ENCODE measurements around the gene MCU.
"Not testable (repeated sequence)": the region's sequence is repeated elsewhere in the genome, so short reads cannot be mapped to it uniquely, and the experiment has no call there.

Gene MCU

DNA sequence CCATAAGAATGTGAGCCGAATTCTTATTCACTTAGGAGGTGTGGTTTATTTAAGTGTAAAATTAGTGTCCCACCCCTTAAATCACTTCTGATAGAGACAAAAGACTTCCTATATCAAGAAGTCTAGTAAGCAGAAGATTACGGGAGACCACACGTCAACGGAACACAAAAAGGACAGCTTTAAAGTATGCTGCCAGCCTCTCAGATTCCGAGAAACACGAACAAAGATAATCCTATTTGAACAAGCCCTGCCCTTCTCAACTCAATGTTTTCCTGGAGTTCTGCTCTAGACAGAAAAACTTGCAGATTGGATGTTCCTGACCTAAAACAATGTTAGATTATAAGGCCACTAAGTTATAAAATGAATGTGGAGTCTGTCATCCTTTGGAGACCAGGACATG, 4.9 kb upstream of the MCU start:
- DNase-seq, result no peak

- no peak for DNase-seq
Measured at GRCh38 chr10:72688208-72688651, 3.7 kb upstream of the MCU start.

DNA sequence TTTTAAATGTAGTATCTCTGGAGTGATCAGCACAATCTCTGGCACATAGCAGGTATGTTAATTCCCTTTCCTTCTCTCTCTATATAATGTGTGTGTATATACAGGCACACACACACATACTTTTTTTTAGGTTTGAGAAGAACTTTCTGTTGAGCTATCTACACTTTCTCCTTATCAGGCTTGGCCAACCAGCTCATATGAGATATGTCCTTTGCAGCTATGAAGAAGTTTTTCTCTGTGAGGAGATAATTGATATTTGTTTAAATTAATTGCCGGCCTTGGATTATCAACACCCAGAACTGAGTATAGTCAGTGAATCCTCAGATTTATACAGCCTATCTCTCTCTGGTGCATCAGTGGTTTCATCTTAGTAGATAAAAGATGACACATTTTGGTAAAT, 2.3 kb upstream of the MCU start:
- DNase-seq, result no peak

- DNase-seq, result no peak
Measured at GRCh38 chr10:72690071-72690755, 1.7 kb upstream of the MCU start.

DNA sequence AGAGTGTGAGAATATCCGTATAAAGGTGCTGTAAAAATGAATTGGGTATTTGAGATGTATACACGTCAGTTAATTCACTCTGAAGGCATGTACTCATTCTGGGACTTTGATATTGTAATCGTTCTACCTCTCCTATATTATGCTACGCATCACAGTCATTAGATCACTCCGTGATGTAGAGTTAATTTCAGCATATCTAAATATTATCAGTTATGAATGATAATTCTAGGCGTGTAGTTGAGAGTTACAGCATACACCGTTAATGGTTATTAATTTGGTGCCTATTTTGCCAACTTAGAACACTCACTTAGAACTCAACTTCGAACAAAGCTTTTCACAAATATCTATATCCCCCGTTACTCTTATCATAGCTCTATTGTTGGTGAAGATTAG, 477 bp upstream of the MCU start:
- DNase-seq, result no peak

- no peak for DNase-seq
Measured at GRCh38 chr10:72692744-72692993, 726 bp downstream of the MCU start.

DNA sequence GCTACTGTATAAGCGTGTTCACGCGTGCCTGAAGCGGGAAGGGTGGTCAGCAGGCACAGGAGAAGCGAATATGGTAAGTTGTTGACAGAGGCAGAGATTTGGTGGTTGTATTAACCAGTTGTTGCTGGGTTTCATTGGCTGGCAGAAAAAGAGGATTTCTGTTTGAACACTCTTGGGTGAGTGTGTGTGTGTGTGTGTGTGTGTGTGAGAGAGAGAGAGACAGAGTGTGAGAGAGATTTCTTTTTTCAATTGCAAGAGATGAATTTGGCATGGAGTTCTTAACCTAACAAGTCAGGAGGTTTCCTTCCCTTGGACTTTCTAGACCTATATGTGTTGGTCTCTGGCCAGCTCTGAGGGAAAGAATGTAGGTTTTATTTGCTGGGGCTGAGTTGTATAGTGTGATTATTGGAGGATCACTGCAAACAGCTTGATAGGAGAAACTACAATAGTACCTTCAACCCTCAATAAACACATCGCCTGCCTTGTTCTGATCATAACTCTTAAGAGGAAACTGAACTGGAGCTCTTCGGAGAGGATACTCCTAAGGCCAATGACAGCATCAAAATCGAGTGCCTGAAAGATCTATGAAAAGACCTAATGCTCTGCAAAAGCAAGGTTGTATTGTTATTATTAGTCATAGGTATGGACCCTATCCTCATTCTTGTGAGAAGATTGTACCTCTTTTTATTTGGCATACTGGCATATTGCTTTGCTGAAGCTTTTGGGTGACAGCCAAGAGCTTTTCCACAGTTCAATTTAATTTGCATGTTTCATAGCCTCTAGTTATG, 1.2 kb downstream of the MCU start:
- DNase-seq, result no peak

- no peak for DNase-seq
Measured at GRCh38 chr10:72694476-72695369, 2.8 kb downstream of the MCU start.

DNA sequence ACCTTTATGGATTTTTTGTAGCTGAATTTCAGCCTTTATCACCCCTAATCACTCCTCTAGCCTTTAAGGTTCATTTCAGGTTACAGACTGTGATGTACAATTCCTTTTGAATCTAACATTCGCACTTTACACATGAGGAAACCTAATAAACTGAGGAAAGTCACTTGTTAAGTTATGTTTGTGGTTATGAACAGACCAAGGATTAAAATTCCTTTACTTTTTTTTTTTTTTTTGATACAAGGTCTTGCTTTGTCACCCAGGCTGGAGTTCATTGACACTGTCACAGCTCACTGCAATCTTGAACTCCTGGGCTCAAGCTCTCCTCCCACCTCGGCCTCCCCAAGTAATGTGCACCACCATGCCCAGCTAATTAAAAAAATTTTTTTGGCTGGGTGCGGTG, 3.6 kb downstream of the MCU start:
- DNase-seq, result no peak

GRCh38 chr10:72697716-72698115, 5.8 kb downstream of the MCU start:
- no peak for DNase-seq

DNA sequence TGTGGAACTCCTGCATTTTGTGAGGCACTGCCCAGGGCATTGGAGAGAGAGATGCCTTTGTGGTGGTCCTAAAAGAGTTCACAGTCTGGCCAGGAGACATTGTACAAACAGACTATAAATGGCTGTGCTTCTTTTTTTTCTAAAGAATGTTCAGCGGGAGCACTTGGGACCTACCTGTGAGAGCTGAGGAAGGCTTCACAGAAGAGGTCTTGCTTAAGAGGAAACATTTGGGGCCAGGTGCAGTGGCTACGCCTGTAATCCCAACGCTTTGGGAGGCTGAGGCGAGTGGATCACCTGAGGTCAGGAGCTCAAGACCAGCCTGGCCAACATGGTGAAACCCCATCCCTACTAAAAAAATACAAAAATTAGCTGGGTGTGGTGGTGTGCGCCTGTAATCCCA, 10.5 kb downstream of the MCU start:
- not testable (repeated sequence) for DNase-seq

DNA sequence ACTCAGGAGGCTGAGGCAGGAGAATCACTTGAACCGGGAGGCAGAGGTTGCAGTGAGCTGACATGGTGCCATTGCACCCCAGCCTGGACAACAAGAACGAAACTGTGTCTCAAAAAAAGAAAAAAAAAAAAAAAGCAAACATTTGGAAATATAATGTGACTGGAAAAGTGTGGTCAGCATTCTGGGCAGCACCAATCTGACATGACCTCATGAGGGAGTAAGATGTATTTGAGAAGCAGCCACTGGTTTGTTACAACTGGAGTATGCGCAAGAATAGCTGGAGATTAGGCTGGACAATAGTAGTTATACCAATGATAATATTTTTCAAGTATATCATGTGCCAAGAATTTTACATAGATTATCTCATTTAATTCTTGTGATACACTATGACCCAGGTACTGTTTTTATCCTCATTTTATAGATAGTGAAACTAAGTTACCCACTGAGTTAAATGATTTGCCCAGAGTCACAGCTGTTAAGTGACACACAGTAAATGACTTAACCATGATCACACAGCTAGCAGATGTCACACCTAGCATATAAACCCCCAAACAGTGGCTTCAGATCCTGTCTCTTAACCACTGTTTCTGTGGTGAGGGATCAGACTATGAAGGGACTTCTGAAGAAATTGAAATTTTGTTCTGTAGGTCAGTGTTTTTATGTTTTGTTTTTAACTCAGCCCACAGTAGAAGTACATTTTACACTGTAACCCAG, 11.1 kb downstream of the MCU start:
- DNase-seq, result no peak

DNA sequence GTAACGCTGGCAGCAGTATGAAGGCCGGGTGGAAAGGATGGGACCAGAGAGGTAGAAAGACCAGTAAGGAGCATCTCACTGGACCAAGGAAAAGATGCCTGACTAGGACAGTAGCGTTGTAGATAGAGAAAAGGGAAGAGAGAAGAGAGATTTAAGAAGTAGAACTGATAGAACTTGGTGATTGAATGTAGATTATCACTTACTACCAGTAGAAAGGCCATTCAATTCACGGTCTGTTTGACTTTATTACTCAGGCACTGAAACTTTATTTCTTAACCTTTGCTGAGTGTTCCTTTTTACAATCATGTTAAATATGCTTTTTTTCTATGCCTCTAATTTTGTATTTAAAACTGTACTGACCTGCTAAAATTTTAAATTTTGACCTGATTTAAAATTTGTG, 12.2 kb downstream of the MCU start:
- no peak for DNase-seq

- no peak for DNase-seq
Measured at GRCh38 chr10:72709041-72709440, 17.1 kb downstream of the MCU start.

DNA sequence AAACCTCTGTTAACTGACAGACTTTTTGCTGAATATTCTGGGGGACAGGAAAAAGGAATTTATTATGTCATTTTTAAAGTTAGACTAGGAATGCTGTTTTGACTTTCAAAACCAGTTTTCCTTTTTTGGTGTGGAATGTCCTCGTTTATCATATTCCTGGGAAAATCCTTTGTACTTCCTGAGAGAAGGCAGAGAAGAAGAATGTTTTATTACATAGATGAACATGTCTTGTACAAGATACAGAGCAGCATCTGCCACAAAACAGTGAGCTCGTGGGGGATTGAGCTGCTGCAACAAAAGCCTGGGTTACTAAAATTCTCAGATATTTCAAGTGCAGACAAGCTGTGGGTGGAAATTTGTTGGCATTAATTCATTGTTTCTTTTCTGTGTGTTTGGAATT, 20.2 kb downstream of the MCU start:
- DNase-seq, result no peak

- no peak for DNase-seq
Measured at GRCh38 chr10:72719941-72720592, 28.1 kb downstream of the MCU start.

DNA sequence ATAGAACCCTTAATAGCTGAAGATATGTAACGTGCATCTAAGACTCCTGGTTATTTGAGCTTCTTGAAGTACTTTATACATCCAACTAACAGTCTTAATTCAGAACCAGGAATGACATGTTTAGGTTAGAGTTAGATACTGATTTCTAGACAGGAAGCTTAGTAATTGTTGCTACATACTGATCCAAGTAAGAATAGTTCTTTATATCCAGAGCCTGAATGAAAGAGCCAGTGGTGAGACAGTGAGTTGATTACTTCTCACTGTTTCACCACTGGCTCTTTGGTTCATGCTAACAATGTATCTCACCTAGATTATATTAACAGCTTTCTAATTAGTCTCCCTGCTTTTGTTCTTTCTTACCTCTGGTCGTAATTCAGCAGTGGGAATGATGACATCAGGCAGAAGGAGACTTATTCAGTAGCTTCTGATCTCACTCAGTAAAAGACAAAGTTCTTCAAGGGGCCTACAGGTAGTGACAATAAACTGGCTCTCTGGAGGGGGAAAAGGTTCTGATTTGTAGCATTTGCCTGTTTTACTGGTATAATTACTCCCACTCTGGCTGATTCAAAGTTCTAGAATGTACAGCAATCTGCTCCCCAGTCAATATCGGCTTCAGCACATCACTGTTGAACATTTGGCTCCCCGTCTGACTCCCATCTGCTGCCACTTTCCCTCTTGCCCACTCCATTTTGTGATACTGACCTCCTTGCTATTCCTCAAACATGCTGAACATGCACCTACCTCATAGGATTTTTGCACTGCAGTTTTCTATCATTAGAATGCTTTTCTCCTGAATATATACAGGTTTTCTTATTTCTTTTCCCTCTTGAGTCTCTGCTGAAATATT, 29.1 kb downstream of the MCU start:
- DNase-seq, result no peak

GRCh38 chr10:72727130-72727529, 35.2 kb downstream of the MCU start:
- DNase-seq, result no peak

- DNase-seq, result no peak
Measured at GRCh38 chr10:72728462-72728861, 36.5 kb downstream of the MCU start.

- DNase-seq, result no peak
Measured at GRCh38 chr10:72729528-72729927, 37.6 kb downstream of the MCU start.

DNA sequence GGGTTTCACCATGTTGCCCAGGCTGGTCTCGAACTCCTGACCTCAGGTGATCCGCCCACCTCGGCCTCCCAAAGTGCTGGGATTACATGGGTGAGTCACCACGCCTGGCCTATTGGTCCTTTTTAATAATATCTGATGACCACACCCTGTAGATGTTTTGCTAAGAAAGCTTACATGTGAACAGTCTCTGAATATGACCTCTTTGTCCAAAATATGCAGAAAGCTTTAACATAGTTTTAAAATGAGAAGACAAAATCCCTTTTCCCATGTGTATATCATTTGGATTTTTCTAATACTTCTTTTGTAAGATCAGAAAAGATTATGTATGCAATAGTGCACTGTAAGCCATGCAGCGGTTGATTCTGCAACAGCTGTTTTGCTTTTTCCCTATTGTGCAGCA, 38.5 kb downstream of the MCU start:
- no peak for DNase-seq

GRCh38 chr10:72731916-72732419, 40.0 kb downstream of the MCU start:
- no peak for DNase-seq
